ENCODE results near the gene NDUFS4.
"Not testable (repeated sequence)": the region's sequence is repeated elsewhere in the genome, so short reads cannot be mapped to it uniquely, and the experiment has no call there.

NDUFS4 gene

GRCh38 chr5:53667621-53668020 lies 107.2 kb downstream of the NDUFS4 start:
- DNase-seq (ENCODE audit: low read depth), result no peak

- DNase-seq (ENCODE audit: low read depth), result no peak
Observed at GRCh38 chr5:53671447-53671846, 111.0 kb downstream of the NDUFS4 start.

GRCh38 chr5:53674121-53674520 lies 113.7 kb downstream of the NDUFS4 start:
- no peak for DNase-seq (ENCODE audit: low read depth)

- DNase-seq (ENCODE audit: low read depth), result no peak
Observed at GRCh38 chr5:53677632-53678031, 117.2 kb downstream of the NDUFS4 start.

GRCh38 chr5:53678981-53679660 lies 118.7 kb downstream of the NDUFS4 start:
- DNase-seq (ENCODE audit: low read depth), result no peak

- DNase-seq (ENCODE audit: low read depth), result no peak
Observed at GRCh38 chr5:53681079-53681478, 120.6 kb downstream of the NDUFS4 start.

GRCh38 chr5:53691014-53691413 lies 130.6 kb downstream of the NDUFS4 start:
- no peak for DNase-seq (ENCODE audit: low read depth)

- no peak for DNase-seq (ENCODE audit: low read depth)
Observed at GRCh38 chr5:53694520-53695022, 134.1 kb downstream of the NDUFS4 start.

- DNase-seq (ENCODE audit: low read depth), result not testable (repeated sequence)
Observed at GRCh38 chr5:53710405-53710804, 150.0 kb downstream of the NDUFS4 start.

- no peak for DNase-seq (ENCODE audit: low read depth)
Observed at GRCh38 chr5:53712327-53712726, 151.9 kb downstream of the NDUFS4 start.

- DNase-seq (ENCODE audit: low read depth), result no peak
Observed at GRCh38 chr5:53713978-53714666, 153.7 kb downstream of the NDUFS4 start.

GRCh38 chr5:53714667-53715010 lies 154.2 kb downstream of the NDUFS4 start:
- no peak for DNase-seq (ENCODE audit: low read depth)

GRCh38 chr5:53726121-53726520 lies 165.7 kb downstream of the NDUFS4 start:
- no peak for DNase-seq (ENCODE audit: low read depth)

- DNase-seq (ENCODE audit: low read depth), result no peak
Observed at GRCh38 chr5:53730943-53731342, 170.5 kb downstream of the NDUFS4 start.

All from HS-27A (cell line).